Measurements from ENCODE around the gene CLDN22.

Gene CLDN22

GRCh38 chr4:183355405-183355804 is 35.3 kb upstream of the CLDN22 start:
- no peaks in the 10 kb centered on the region for H3K9me3 ChIP-seq (replicated peaks; ENCODE audit: low read length)

GRCh38 chr4:183354219-183354618 is 34.1 kb upstream of the CLDN22 start:
- Histone ChIP-seq H3K4me2 (ENCODE audit: low read length) (no peak overlapping the region), H3K4me1 (ENCODE audit: control insufficient read depth, insufficient read depth, low read length) (peaks cover 22% of the 10 kb centered on the region), H3K36me3 (ENCODE audit: insufficient read depth, low read length) (no peaks in the 10 kb centered on the region), H3K27me3 (ENCODE audit: control insufficient read depth, insufficient read depth, low read length) (no peaks in the 10 kb centered on the region), H3K9ac (ENCODE audit: low read depth, low read length) (no peak overlapping the region), H3K9me3 (replicated peaks; ENCODE audit: low read length) (no peaks in the 10 kb centered on the region), H3K4me3 (ENCODE audit: low read length) (no peak overlapping the region)

More at GRCh38 chr4:183355405-183355804, 35.3 kb upstream of the CLDN22 start:
- Histone ChIP-seq H3K9ac (ENCODE audit: low read depth, low read length) (no peak overlapping the region), H3K4me3 (ENCODE audit: low read length) (no peak overlapping the region), H3K36me3 (ENCODE audit: insufficient read depth, low read length) (no peaks in the 10 kb centered on the region), H3K27me3 (ENCODE audit: control insufficient read depth, insufficient read depth, low read length) (no peaks in the 10 kb centered on the region), H3K4me1 (ENCODE audit: control insufficient read depth, insufficient read depth, low read length) (peaks cover 23% of the 10 kb centered on the region), H3K4me2 (ENCODE audit: low read length) (peak overlapping the region; percentile 11)

- Histone ChIP-seq H3K4me3 (ENCODE audit: low read length) (no peak overlapping the region), H3K4me1 (ENCODE audit: control insufficient read depth, insufficient read depth, low read length) (peaks cover 29% of the 10 kb centered on the region), H3K9me3 (replicated peaks; ENCODE audit: low read length) (no peaks in the 10 kb centered on the region), H3K4me2 (ENCODE audit: low read length) (no peak overlapping the region), H3K27me3 (ENCODE audit: control insufficient read depth, insufficient read depth, low read length) (no peaks in the 10 kb centered on the region), H3K36me3 (ENCODE audit: insufficient read depth, low read length) (no peaks in the 10 kb centered on the region), H3K9ac (ENCODE audit: low read depth, low read length) (no peak overlapping the region)
Measured at GRCh38 chr4:183353557-183353956, 33.5 kb upstream of the CLDN22 start.

GRCh38 chr4:183352546-183352945 is 32.5 kb upstream of the CLDN22 start:
- Histone ChIP-seq H3K9ac (ENCODE audit: low read depth, low read length) (no peak overlapping the region), H3K9me3 (replicated peaks; ENCODE audit: low read length) (no peaks in the 10 kb centered on the region), H3K36me3 (ENCODE audit: insufficient read depth, low read length) (no peaks in the 10 kb centered on the region), H3K4me3 (ENCODE audit: low read length) (no peak overlapping the region), H3K27me3 (ENCODE audit: control insufficient read depth, insufficient read depth, low read length) (no peaks in the 10 kb centered on the region), H3K4me1 (ENCODE audit: control insufficient read depth, insufficient read depth, low read length) (peaks cover 39% of the 10 kb centered on the region), H3K4me2 (ENCODE audit: low read length) (no peak overlapping the region)

GRCh38 chr4:183350317-183351071 is 30.4 kb upstream of the CLDN22 start:
- Histone ChIP-seq H3K4me2 (ENCODE audit: low read length) (no peak overlapping the region), H3K4me1 (ENCODE audit: control insufficient read depth, insufficient read depth, low read length) (peaks cover 39% of the 10 kb centered on the region), H3K4me3 (ENCODE audit: low read length) (no peak overlapping the region), H3K9me3 (replicated peaks; ENCODE audit: low read length) (no peaks in the 10 kb centered on the region), H3K9ac (ENCODE audit: low read depth, low read length) (no peak overlapping the region), H3K36me3 (ENCODE audit: insufficient read depth, low read length) (no peaks in the 10 kb centered on the region), H3K27me3 (ENCODE audit: control insufficient read depth, insufficient read depth, low read length) (no peaks in the 10 kb centered on the region)

GRCh38 chr4:183349673-183350072 is 29.6 kb upstream of the CLDN22 start:
- Histone ChIP-seq H3K9ac (ENCODE audit: low read depth, low read length) (no peak overlapping the region), H3K4me3 (ENCODE audit: low read length) (no peak overlapping the region), H3K9me3 (replicated peaks; ENCODE audit: low read length) (no peaks in the 10 kb centered on the region), H3K4me2 (ENCODE audit: low read length) (peak overlapping the region; percentile 7), H3K27me3 (ENCODE audit: control insufficient read depth, insufficient read depth, low read length) (no peaks in the 10 kb centered on the region), H3K4me1 (ENCODE audit: control insufficient read depth, insufficient read depth, low read length) (peaks cover 35% of the 10 kb centered on the region), H3K36me3 (ENCODE audit: insufficient read depth, low read length) (no peaks in the 10 kb centered on the region)

- H3K4me1 ChIP-seq (ENCODE audit: control insufficient read depth, insufficient read depth, low read length) = peaks cover 35% of the 10 kb centered on the region
Measured at GRCh38 chr4:183348706-183349659, 28.9 kb upstream of the CLDN22 start.

GRCh38 chr4:183348136-183348535 is 28.1 kb upstream of the CLDN22 start:
- Histone ChIP-seq H3K4me2 (ENCODE audit: low read length) (no peak overlapping the region), H3K9me3 (replicated peaks; ENCODE audit: low read length) (no peaks in the 10 kb centered on the region), H3K4me3 (ENCODE audit: low read length) (no peak overlapping the region), H3K9ac (ENCODE audit: low read depth, low read length) (no peak overlapping the region), H3K36me3 (ENCODE audit: insufficient read depth, low read length) (no peaks in the 10 kb centered on the region), H3K27me3 (ENCODE audit: control insufficient read depth, insufficient read depth, low read length) (no peaks in the 10 kb centered on the region), H3K4me1 (ENCODE audit: control insufficient read depth, insufficient read depth, low read length) (peaks cover 37% of the 10 kb centered on the region)

More at GRCh38 chr4:183348706-183349659, 28.9 kb upstream of the CLDN22 start:
- H3K36me3 ChIP-seq (ENCODE audit: insufficient read depth, low read length) = no peaks in the 10 kb centered on the region
- no peak overlapping the region for H3K9ac ChIP-seq (ENCODE audit: low read depth, low read length)
- no peaks in the 10 kb centered on the region for H3K27me3 ChIP-seq (ENCODE audit: control insufficient read depth, insufficient read depth, low read length)
- H3K9me3 ChIP-seq (replicated peaks; ENCODE audit: low read length) = no peaks in the 10 kb centered on the region
- peak overlapping the region; percentile 7 for H3K4me2 ChIP-seq (ENCODE audit: low read length)
- H3K4me3 ChIP-seq (ENCODE audit: low read length) = no peak overlapping the region

- Histone ChIP-seq H3K27me3 (ENCODE audit: control insufficient read depth, insufficient read depth, low read length) (no peaks in the 10 kb centered on the region), H3K4me2 (ENCODE audit: low read length) (no peak overlapping the region), H3K4me1 (ENCODE audit: control insufficient read depth, insufficient read depth, low read length) (peaks cover 40% of the 10 kb centered on the region)
Measured at GRCh38 chr4:183347566-183347965, 27.5 kb upstream of the CLDN22 start.

GRCh38 chr4:183347146-183347545 is 27.1 kb upstream of the CLDN22 start:
- peaks cover 40% of the 10 kb centered on the region for H3K4me1 ChIP-seq (ENCODE audit: control insufficient read depth, insufficient read depth, low read length)
- no peaks in the 10 kb centered on the region for H3K27me3 ChIP-seq (ENCODE audit: control insufficient read depth, insufficient read depth, low read length)
- no peak overlapping the region for H3K4me3 ChIP-seq (ENCODE audit: low read length)
- H3K36me3 ChIP-seq (ENCODE audit: insufficient read depth, low read length) = no peaks in the 10 kb centered on the region
- no peak overlapping the region for H3K4me2 ChIP-seq (ENCODE audit: low read length)
- no peak overlapping the region for H3K9ac ChIP-seq (ENCODE audit: low read depth, low read length)
- no peaks in the 10 kb centered on the region for H3K9me3 ChIP-seq (replicated peaks; ENCODE audit: low read length)

More at GRCh38 chr4:183347566-183347965, 27.5 kb upstream of the CLDN22 start:
- no peaks in the 10 kb centered on the region for H3K9me3 ChIP-seq (replicated peaks; ENCODE audit: low read length)
- H3K36me3 ChIP-seq (ENCODE audit: insufficient read depth, low read length) = no peaks in the 10 kb centered on the region
- no peak overlapping the region for H3K9ac ChIP-seq (ENCODE audit: low read depth, low read length)
- H3K4me3 ChIP-seq (ENCODE audit: low read length) = no peak overlapping the region

- no peaks in the 10 kb centered on the region for H3K36me3 ChIP-seq (ENCODE audit: insufficient read depth, low read length)
- H3K27me3 ChIP-seq (ENCODE audit: control insufficient read depth, insufficient read depth, low read length) = no peaks in the 10 kb centered on the region
- H3K9ac ChIP-seq (ENCODE audit: low read depth, low read length) = no peak overlapping the region
- H3K4me3 ChIP-seq (ENCODE audit: low read length) = no peak overlapping the region
- H3K4me1 ChIP-seq (ENCODE audit: control insufficient read depth, insufficient read depth, low read length) = peaks cover 33% of the 10 kb centered on the region
- H3K4me2 ChIP-seq (ENCODE audit: low read length) = no peak overlapping the region
- no peaks in the 10 kb centered on the region for H3K9me3 ChIP-seq (replicated peaks; ENCODE audit: low read length)
Measured at GRCh38 chr4:183345261-183345660, 25.2 kb upstream of the CLDN22 start.

Data from skeletal muscle satellite cell (primary cell).